Ishikawa (cell line): Measurements from ENCODE around the gene SGCD.

Experiments used
- CEBPB ChIP-seq: IDR thresholded peaks from 2 replicates; pipeline ENCODE4 v1.6.1; 2012
- CREB1 ChIP-seq: IDR thresholded peaks from 2 replicates; pipeline ENCODE4 v1.6.1; 2012; ENCODE audit warnings: low read depth
- EGR1 ChIP-seq: IDR thresholded peaks from 2 replicates; pipeline ENCODE4 v1.6.1; 2012
- EP300 ChIP-seq: IDR thresholded peaks from 2 replicates; pipeline ENCODE4 v1.6.1; 2012; ENCODE audit warnings: borderline replicate concordance
- FOXM1 ChIP-seq: IDR thresholded peaks from 2 replicates; pipeline ENCODE4 v1.6.1; 2012; ENCODE audit warnings: low read depth, borderline replicate concordance
- NFIC ChIP-seq: IDR thresholded peaks from 2 replicates; pipeline ENCODE4 v1.6.1; 2012
- RAD21 ChIP-seq: IDR thresholded peaks from 2 replicates; pipeline ENCODE4 v1.6.1; 2012; ENCODE audit warnings: low read depth
- TAF1 ChIP-seq: IDR thresholded peaks from 2 replicates; pipeline ENCODE4 v1.6.1; 2012; ENCODE audit warnings: low read depth, mild to moderate bottlenecking
- TCF12 ChIP-seq: IDR thresholded peaks from 2 replicates; pipeline ENCODE4 v1.6.1; 2012; ENCODE audit warnings: low read depth
- TEAD4 ChIP-seq: IDR thresholded peaks from 2 replicates; pipeline ENCODE4 v1.6.1; 2012
- YY1 ChIP-seq: IDR thresholded peaks from 2 replicates; pipeline ENCODE4 v1.6.1; 2012; ENCODE audit warnings: low read depth
- ZBTB7A ChIP-seq: IDR thresholded peaks from 2 replicates; pipeline ENCODE4 v1.6.1; 2012; ENCODE audit warnings: low read depth
- TF ChIP-seq, protein P1 (sequence below): IDR thresholded peaks from 2 replicates; pipeline ENCODE4 v1.6.1; 2012; ENCODE audit warnings: low read depth, mild to moderate bottlenecking
- TF ChIP-seq, protein P2 (sequence below): IDR thresholded peaks from 2 replicates; pipeline ENCODE4 v1.6.1; 2012
- TF ChIP-seq, protein P3 (sequence below): IDR thresholded peaks from 2 replicates; pipeline ENCODE4 v1.6.1; 2012

Gene SGCD

DNA sequence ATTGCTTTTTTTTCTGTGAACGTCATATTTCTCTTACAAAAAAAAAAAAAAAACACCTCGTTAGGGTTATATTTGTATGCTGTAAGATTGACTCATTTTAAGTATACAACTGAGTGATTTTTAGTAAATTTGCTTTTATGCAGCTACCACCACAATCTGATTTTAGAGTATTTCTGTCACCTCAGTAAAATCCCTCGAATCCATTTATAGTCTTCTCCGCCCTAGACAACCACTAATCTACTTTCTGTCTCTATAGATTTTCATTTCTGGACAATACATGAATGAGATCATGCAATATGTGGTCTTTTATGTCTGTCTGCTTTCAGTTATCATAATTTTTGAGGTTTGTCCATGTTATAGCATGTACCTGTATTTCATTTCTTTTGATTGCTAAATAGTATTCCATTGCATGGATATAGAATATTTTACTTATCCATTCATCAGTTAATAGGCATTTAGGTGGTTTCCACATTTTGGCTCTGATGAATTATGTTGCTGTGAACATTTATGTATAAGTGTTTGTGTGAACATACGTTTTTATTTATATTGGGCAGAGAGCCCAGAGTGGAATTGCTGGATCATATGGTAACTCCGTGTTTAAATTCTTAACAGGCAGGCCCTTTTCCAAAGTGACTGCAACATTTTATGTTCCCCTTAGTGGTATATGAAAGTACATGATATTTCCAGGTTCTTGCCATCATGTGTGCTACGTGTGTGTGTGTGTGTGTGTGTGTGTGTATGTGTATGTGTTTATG lies 171.4 kb downstream of the SGCD start:
- TF ChIP-seq CEBPB (no peak), EGR1 (no peak), TCF12 (no peak)
- TF ChIP-seq, protein P1, sequence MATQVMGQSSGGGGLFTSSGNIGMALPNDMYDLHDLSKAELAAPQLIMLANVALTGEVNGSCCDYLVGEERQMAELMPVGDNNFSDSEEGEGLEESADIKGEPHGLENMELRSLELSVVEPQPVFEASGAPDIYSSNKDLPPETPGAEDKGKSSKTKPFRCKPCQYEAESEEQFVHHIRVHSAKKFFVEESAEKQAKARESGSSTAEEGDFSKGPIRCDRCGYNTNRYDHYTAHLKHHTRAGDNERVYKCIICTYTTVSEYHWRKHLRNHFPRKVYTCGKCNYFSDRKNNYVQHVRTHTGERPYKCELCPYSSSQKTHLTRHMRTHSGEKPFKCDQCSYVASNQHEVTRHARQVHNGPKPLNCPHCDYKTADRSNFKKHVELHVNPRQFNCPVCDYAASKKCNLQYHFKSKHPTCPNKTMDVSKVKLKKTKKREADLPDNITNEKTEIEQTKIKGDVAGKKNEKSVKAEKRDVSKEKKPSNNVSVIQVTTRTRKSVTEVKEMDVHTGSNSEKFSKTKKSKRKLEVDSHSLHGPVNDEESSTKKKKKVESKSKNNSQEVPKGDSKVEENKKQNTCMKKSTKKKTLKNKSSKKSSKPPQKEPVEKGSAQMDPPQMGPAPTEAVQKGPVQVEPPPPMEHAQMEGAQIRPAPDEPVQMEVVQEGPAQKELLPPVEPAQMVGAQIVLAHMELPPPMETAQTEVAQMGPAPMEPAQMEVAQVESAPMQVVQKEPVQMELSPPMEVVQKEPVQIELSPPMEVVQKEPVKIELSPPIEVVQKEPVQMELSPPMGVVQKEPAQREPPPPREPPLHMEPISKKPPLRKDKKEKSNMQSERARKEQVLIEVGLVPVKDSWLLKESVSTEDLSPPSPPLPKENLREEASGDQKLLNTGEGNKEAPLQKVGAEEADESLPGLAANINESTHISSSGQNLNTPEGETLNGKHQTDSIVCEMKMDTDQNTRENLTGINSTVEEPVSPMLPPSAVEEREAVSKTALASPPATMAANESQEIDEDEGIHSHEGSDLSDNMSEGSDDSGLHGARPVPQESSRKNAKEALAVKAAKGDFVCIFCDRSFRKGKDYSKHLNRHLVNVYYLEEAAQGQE: no peak
- TF ChIP-seq, protein P2, sequence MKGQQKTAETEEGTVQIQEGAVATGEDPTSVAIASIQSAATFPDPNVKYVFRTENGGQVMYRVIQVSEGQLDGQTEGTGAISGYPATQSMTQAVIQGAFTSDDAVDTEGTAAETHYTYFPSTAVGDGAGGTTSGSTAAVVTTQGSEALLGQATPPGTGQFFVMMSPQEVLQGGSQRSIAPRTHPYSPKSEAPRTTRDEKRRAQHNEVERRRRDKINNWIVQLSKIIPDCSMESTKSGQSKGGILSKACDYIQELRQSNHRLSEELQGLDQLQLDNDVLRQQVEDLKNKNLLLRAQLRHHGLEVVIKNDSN: no peak

GRCh38 chr5:156500755-156501154 lies 173.8 kb downstream of the SGCD start:
- TF ChIP-seq YY1 (no peak), EGR1 (no peak), TEAD4 (no peak), CREB1 (no peak), CEBPB (no peak), TCF12 (no peak), EP300 (no peak), TAF1 (no peak), NFIC (no peak), FOXM1 (no peak), RAD21 (no peak), ZBTB7A (no peak)
- TF ChIP-seq, protein P2: no peak
- TF ChIP-seq, protein P1: no peak
- TF ChIP-seq, protein P3, sequence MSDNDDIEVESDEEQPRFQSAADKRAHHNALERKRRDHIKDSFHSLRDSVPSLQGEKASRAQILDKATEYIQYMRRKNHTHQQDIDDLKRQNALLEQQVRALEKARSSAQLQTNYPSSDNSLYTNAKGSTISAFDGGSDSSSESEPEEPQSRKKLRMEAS: no peak

GRCh38 chr5:156505101-156505500 lies 178.1 kb downstream of the SGCD start:
- TF ChIP-seq TCF12: no peak
- no peak for TF ChIP-seq TAF1
- TF ChIP-seq CEBPB: no peak
- TF ChIP-seq, protein P2: no peak
- no peak for TF ChIP-seq RAD21
- no peak for TF ChIP-seq ZBTB7A
- TF ChIP-seq, protein P1: no peak
- TF ChIP-seq, protein P3: no peak
- TF ChIP-seq YY1: no peak
- no peak for TF ChIP-seq CREB1
- TF ChIP-seq NFIC: no peak
- TF ChIP-seq FOXM1: no peak
- no peak for TF ChIP-seq EP300
- no peak for TF ChIP-seq TEAD4
- no peak for TF ChIP-seq EGR1

GRCh38 chr5:156513123-156513815 lies 186.3 kb downstream of the SGCD start:
- TF ChIP-seq ZBTB7A (no peak), YY1 (no peak), TEAD4 (no peak), EGR1 (no peak), TCF12 (no peak), NFIC (no peak)
- TF ChIP-seq, protein P1: no peak
